ENCODE measurements around the gene NDST1.

The NDST1 gene

DNA sequence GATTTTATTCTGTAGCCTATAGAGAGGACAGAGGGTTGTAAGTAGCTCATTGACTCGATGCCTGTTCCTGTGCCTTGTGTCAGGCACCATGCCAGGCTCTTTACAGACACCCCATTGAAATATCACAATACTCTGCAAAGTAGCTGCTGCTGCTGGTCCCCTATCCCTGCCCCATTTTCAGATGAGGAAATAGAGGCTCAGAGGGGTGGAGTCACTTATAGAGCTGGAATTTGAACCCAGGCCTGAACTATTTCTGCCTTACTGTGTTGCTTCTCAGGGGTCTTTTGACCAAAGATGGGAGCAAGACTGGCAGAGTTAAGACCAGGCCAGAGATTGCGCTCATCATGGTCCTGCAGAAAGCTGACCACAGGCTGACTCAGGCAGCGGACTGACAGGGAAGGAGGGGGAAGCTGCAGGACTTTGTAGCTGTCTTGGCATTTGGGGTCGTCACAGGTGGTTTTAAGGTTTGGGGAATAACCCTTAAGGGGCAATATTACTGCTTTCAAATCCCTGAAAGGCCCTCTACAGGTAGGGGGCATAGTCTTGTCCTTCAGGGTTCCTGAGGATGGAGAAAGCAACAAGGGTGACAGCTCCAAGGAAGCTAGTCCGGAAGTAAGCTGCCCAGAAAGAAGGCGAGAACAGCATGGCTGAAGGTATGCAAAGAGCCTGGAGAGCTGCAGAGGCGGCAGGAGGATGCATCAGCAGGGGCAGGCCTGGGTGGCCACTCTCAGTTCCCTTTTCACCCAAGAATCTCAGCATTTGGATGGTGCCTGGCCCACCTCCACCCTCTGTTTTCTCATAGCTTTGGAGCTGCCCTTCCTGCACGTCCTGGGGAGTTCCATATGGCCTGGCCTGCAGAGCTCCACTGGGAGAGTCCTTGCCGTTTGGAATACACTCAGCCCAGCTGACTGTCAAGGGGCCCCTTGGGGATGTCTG, 18.3 kb upstream of the NDST1 start:
- no peak for DNase-seq

DNA sequence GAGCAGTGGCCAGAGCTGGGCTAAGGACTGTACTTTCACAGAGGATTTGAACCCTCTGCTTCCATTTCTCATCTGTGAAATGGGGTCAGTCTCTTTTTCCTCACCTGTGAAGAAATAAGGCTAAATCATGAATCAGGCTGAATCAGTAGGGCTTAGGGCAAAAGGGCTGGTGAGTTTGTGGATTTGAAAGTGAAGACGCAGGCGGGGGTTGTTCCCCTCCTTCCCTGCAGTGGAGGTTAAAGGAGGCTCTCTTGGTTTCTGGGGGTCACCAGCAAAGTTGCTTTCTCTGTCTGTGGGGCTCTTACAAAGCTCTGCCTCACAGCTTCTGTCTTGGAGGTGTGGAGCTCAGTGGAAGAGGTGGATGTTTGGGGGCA, 17.6 kb upstream of the NDST1 start:
- DNase-seq = no peak

DNA sequence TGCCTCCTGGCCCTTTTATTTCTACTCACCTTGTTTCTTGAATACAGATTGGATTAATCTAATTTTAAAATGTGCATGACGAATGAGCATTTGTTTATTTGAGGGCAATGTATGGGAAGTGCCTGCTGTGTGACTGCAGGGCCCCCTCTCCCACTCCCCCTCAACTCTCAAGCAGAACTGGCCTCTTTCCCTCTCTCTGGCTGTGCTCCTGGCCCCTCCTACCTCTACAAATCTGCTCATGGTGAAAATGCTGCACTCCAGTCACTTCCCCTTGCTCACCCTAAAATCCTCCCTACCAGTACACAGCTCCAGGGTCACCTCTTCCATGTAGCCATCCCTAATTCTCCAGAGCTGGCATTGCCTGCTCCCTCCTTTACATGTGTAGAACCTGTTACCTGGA, 17.2 kb upstream of the NDST1 start:
- DNase-seq = no peak

DNA sequence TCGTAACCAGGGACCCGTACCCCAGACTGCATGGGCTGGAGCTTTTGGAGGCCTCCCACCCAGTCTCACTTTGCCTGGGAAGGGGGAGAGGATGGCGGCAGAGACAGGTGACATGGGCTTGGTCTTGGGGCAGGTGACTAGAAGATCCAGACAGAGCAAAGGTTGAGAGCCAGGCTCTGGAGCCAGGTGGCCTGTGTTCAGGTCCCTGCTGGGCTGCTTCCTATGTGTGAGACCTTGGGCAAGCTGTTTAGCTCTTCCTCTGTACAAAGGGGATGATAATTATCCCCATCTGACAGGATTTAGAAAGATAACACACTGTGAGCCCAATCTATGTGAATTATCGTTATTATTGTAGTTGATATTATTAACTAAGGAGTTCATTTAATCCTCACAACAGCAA, 16.1 kb upstream of the NDST1 start:
- DNase-seq = no peak

DNA sequence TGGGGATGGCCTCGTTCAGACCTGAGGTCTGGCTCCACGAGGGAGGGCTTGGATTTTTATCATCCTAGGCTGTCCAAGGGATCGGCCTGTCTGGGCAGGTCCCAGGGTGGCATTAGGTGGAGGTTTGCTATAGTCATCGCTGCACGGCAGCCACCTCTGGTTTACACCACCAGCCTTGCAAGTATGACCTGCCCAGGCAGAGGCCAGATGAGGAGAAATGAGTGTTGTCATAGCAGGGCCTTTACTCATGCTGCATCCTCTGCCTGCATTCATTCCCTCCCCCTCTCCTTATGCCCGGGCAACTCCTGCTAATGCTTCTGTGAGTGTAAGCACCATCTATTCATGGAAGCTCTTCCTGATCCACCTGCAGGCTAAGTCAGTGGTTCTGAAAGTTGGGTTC, 15.3 kb upstream of the NDST1 start:
- no peak for DNase-seq

DNA sequence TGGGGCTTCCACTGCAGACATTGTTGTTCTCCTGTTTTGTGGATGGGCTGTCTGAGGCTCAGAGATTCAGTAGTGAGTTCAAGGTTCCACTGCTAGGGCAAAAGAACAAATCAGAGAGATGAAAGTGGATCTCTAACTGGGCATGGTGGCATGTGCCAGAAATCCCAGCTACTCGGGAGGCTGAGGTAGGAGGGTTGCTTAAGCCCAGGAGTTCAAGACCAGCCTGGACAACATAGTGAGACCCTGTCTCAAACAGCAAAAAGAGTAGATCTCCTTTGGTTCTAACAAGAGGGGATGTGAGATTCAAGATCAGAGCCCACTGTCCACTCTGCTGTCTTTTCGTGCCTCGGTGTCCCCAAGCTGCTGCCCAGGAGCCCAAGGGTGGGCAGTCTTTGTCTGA, 11.8 kb upstream of the NDST1 start:
- DNase-seq = no peak

DNA sequence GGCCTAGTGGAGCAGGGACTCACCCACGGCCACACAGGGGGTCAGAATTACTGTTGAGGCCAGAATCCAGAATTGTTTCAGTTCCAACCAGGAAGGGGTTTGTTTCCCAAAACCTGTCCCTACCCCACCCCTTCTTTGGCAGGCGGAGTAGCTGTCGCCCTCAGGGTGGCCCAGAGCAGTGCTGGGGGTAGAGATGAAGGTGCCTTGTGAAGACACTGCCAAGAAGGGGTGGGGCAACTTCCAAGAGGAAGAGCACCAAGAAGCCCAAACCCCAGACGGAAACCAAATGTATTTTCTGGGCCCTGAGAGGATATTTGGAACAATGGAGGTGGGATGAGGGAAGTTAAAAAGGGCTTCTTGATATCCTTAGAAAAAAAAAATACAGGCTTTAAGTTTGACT, 11.4 kb upstream of the NDST1 start:
- no peak for DNase-seq

DNA sequence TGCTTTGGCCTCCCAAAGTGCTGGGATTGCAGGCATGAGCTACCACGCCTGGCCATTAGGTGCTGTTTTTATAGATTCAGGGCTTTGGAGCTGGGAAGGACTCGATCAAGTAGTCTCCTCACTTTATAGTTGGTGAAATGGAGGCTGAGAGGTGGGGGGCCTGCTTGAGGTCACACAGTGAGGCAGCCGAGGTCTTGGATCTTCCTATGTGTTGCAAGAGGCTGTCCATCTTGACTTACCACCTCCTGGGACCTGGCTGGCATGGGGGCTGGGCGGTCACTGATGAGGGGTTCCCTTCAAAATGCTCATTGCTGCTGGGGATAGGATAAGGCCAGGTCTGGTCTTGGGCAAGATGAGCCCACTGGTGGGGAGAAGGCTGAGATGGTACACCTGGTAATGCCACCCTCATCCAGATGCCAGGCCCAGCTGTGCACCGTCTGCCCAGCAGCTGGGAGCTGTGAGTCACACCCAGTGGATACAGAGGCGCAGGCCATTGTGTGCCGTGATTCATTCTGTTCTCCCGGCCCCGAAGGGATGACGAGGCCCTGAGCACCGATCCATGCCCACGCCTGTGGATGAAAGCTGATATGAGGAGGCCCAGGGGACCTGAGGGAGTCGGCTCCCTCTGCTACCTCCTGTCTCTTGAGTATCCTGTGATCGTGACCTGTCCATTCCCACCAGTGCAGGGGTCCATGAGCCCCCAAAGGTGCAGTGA, 10.5 kb upstream of the NDST1 start:
- no peak for DNase-seq

DNA sequence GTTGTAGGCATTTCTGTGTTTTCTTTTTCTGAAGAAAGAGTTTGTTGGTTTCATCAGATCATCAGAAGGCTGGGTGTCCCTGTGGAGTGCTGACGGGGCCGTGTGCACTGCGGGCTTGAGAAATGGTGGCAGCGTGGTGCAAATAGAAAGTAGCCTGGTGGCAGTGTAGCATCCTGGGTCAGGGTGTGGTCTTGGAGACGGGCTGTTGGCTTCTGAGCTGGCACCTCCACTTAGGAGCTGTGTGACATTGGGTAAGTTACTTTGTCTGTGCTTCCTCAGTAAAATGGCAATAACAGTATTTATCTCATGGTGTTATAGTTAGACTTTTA, 10.0 kb upstream of the NDST1 start:
- no peak for DNase-seq

DNA sequence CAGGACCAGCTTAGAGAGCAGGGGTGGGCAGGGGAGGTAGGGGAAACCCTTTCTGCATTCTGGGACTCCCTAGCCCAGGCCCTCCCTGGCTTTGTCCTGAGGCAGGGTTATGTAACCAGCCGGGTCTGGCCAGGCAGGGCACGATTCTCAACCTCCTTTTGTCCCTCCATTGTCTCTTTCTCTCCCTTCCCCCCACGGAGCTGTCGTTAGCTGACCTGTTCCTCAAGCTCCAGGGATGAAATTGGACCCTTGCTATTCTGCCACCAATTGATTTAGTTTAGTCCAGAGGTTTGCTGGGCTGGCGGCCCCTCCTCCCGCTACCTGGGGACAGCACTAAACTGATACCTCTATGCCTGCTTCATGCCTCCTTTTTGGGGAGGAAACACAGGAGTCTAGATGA, 9.4 kb upstream of the NDST1 start:
- DNase-seq = no peak

DNA sequence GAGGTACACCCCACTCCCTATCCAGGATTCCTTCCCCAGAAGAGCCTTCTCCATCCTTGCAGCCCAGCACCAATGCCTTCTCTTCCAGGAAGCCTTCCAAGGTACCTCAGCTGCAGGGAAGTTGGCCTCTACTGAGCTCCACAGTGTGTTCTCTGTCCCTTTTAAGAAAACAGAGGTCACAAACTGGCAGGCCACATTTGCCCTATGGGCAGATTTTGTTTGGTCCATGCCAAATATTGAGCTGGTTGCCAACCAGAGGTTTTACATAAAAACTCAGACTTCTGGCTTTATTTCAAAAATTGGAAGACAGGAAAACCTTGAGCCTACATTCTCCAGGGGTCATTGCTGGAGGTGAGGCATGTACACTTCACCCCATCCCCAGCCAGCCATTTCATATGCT, 9.0 kb upstream of the NDST1 start:
- DNase-seq = no peak

DNA sequence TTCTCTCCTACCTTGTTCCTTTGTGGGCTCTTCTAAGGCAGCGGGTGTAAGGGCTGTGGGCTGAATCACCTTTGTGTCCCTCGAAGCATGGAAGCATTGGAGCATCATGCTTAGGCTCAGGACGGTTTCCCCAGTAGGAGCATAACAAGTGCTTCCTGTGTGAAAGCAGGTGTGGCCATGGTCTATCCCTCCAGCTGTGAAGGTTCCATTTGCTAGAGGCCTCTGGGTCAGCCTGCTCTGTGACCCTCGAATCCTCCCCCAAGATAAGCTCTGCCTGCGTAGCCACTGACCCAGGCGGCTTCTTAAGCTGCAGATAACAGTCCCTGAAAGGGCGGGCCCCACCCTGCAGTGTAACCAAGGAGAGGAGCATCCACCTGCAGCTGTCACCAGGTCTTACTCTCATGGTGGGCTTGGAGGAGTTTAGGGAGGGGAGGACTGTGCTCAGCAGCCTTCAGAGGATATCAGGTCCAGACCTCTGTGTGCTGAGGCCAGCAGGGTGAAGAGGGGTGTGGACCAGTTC, 8.4 kb upstream of the NDST1 start:
- no peak for DNase-seq

DNA sequence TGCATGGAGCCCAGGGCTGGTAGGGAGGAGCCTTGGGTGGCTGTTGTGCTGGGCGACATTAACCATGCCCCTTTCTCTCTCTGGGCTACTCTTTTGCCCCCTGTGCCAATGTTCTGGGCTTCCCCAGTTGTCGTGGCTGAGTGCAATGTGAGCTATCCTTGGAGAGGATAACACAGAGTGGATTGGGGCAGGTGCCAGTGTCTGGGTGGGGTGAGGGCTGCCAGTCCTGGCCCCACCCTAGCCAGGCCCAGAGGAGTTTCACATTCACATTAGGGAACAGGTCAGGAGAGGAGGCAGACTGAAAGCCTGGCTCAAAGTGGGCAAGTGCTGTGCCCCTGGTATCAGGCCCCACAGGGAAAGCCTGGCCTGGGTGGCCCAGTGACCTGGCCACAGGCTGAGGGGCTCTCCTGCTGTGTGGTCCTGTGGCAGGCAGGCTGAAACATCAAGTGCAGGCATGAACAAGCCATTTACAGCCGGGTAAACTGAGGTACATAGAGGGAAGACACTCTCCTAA, 7.5 kb upstream of the NDST1 start:
- DNase-seq = no peak

DNA sequence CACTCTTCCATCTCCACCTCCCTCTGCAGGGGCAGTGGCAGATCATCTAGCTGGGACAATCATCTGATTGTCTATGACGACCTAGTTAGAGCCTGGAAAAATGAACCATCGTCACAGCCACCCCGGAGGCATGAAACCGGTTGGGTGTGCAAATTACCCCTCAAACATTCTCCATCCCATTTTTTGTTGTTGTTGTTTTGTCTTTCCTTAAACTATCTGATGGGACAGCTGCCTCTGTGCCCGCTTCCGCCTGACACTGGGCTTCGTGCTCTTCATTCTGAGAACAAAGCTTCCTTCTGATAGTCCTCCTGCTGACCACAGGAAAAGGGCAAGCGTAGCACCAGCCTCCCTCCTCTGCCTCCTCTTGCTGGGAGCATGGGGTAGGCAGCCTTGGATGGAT, 7.0 kb upstream of the NDST1 start:
- no peak for DNase-seq

DNA sequence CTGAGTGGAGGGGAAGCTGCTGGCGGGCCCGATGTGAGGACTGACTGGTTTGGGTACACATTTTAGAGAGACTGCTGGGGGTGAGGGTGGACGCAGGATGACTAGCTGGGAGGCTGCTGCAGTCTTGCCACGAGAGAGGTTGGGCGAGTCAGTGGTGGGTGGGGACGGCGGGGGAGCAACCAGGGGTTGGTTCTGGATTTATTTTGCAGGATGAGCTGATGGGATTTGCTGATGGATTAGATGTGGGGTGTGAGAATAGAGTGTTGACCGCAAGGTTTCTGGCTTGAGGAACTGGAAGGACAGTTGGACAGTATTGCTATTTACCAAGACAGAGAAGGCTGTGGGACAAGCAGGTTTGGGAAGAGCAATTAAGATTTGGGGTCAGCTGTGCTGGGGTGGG, 5.8 kb upstream of the NDST1 start:
- no peak for DNase-seq

DNA sequence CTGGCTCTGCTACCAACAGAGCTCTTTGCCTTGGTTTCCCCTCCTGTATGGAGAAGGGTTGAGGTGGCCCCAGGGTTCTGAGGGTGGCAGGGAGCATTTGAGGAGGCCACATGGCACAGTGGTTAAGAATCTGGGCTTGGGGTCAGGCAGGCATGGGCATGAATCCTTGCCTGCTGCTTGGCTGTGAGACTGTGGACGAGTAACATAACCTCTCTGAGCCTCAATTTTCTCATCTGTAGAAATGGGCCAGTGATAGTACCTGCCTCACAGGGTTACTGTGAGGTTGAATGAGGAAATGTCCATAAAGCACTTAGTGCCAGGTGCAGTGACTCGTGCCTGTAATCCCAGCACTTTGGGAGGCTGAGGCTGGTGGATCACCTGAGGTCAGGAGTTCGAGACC, 5.1 kb upstream of the NDST1 start:
- DNase-seq = no peak

DNA sequence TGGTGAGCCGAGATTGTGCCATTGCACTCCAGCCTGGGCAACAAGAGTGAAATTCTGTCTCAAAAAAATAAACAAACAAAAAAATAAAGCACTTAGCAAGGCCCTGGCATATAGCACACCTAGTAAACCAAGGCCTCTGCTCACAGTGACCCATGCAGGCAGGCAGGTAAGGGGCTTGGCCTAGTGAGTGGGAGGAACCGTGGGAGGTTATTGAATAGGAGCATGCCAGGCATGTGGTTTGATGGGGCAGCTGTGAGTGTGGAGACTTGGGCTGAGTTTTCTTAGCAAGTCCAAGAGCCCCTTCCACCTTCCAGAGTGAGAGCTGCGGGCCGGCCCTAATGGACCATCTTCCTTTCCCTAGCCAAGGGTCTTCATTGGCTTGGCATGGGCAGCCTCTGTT, 4.5 kb upstream of the NDST1 start:
- no peak for DNase-seq

DNA sequence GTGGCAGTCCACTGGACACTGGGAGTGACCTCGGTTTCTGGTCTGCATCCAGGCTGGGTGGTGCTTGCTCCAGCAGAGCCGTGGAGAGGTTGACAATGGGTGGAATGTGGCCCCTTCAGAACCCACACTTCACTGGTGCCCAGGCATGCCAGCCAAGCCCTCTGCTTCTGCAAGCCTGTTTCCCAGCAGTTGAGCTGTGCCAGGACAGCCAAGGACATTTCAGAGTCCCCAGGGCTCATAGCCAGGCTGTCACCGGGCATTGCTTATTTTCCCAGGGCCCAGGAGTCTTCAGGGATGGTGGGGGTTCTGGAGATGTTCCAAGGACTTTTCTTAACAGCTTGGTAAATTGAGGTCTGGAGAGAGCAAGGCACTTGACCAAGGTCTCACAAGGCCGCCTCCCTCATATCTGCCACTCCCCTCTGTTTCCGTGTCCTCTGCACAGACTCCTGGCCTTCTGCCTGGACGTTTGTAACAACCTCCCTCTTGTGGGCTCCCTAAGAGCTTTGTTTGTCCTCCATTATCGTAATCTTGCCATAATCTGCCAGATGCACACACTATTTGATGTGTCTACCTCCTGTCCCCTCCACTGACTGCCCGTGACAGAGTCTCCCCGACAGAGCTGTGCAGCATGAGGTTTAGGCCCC, 3.8 kb upstream of the NDST1 start:
- DNase-seq = no peak

DNA sequence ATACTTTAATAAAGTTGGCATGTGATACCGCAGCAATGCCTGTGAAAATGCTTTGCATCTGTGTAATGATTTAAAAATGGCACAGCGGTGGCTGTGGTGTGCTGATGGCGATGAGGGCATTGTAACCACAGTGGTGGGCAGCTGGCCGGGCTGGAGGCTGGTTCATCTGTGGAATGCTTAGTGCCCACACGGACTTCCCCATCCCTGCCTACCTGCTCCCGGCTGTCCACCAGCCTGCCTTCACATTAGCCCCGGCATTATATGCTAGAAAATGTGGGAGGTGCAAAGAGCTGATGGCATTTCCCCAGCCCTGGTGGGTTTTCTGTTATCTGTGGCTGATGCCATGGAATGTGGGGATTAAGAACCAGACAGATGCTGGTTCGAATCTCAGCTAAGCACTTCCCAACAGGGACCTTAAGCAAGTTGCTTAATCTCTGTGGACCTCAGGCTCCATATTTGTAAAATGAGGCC, 2.9 kb upstream of the NDST1 start:
- DNase-seq = no peak

DNA sequence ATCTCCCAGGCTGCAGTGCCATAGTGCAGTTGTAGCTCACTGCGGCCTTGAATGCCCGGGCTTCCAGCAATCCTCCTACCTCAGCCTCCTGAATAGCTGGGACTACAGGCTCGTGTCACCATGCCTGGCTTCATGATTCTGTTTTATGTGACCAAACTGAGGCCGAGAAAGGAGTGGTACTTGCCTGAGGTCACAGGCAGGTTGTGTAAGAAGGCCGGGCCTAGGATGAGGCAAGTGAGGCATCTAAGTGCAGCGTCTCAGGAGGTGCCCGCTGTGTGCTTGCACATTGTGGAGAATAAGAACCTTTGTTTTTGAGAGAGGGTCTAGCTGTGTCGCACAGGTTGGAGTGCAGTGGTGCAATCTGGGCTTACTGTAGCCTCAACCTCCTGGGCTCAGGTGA, 2.1 kb upstream of the NDST1 start:
- no peak for DNase-seq

DNA sequence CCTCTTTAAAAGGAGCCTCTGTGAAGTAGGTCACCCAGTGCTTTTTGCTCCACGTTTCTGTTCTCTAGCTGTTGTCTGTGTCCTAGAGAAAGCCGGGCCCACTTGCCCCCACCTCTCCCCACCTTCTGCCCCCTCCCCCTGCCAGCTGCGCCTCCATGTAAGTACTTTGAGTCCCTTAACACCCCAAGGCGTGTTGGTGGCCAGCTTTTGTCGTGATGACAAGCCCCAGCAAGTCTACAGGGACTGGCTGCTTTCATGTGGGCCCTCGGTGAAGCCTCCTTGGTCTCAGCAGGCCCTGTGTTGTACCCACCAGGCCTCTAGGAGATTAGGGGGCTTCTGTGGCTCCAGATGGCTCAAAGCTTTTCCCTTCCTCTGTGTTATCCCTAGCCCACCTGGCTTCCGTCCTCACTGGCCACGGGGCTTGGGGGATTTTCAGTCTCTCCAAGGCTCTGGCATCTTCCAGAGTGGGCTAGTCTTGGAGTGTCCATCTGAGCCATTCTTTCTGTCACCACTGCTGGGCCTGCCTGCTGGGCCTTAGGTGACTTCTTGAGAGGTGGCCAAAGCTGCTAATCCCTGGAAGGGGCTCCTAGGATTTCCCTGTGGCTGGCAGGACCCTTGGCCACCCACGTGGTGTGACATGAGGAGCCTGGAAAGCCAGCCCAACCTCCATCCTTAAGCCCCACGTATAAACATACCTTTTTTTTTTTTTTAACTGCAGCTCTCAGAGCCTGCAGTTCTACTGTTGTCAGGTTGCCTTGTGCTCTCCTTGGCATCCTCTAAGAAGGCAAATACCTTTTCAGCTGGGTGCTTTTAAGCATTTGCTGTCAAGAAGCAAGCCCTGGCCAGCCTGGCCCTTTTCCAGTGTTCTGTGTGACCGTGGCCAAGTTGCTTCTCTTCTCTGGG, 1.1 kb upstream of the NDST1 start:
- DNase-seq = no peak

DNA sequence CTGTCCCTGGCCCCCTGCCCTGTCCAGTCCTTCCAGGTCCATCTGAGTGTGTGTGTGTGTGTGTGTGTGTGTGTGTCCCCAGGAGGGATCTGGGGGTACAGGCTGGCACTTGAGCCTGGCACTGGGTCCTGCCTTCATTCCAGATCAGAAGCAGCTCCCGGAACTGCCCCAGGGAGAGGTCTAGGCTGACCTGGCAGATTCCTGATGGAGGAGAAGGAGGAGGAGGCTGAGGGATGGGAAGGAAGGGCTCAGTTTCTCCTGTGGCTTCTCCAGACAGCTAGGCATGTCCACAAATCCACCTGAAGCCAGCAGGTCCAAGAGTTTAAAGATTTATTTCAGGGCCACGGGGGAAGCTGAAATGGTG, 328 bp downstream of the NDST1 start:
- DNase-seq = no peak

DNA sequence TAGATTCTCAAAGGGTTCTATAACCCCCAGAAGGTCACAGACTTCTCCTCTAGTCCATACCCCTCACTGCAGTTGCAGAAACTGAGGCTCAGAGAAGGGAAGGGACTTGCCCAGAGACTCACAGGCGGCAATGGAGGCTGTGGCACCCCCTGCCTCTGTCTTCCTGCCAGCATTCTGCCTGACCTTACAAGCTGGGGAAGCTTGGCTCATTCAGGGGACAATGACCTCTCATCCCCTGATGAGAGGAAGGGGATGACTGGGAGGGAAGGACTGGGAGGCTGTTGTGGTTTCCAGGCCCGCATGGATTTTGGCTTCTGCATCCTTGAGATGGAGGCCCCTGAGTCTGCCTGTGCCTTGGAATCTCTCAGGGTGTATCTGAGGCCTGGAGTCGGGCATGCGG, 897 bp downstream of the NDST1 start:
- no peak for DNase-seq

Measured in central memory CD4-positive, alpha-beta T cell (primary cell).